Measurements from ENCODE around the gene VAMP8.

The VAMP8 gene

DNA sequence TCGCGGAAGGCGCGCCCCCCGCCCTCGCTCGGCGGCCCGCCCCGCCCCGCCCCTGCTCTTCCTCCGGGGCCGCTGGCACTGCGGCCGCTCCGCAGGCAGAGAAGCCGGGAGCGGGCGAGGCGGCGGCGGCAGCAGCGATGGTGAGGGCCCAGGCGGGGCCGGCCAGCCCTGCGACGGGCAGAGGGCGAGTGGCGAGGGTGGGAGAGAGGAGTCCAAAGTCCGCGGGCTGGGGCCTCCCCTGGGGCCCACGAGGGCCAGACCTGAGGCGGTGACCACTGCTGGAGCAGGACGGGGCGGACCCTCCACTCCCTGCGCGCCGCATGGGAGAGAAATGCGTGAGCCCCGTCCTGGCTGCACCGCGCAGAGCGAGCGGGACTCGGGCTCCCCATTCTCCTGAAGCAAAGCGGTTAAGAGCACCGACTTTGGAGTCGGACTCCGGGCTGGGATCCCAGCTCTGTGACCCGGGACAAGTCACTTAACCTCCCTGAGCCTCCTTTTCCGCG, 7.0 kb downstream of the VAMP8 start, which contains the start of gene VAMP5:
Gene VAMP5 (plus strand): TSS at position 78 of the 503 bp plus-strand sequence. CDS start 60 bp downstream, at position 138.
- TF ChIP-seq, protein P1, sequence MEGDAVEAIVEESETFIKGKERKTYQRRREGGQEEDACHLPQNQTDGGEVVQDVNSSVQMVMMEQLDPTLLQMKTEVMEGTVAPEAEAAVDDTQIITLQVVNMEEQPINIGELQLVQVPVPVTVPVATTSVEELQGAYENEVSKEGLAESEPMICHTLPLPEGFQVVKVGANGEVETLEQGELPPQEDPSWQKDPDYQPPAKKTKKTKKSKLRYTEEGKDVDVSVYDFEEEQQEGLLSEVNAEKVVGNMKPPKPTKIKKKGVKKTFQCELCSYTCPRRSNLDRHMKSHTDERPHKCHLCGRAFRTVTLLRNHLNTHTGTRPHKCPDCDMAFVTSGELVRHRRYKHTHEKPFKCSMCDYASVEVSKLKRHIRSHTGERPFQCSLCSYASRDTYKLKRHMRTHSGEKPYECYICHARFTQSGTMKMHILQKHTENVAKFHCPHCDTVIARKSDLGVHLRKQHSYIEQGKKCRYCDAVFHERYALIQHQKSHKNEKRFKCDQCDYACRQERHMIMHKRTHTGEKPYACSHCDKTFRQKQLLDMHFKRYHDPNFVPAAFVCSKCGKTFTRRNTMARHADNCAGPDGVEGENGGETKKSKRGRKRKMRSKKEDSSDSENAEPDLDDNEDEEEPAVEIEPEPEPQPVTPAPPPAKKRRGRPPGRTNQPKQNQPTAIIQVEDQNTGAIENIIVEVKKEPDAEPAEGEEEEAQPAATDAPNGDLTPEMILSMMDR (IDR thresholded peaks at IDR 0.05; ENCODE audit: extremely low read depth, missing control alignments) = no peak
- peak; percentile 88 for DNase-seq (ENCODE audit: low spot score)

DNA sequence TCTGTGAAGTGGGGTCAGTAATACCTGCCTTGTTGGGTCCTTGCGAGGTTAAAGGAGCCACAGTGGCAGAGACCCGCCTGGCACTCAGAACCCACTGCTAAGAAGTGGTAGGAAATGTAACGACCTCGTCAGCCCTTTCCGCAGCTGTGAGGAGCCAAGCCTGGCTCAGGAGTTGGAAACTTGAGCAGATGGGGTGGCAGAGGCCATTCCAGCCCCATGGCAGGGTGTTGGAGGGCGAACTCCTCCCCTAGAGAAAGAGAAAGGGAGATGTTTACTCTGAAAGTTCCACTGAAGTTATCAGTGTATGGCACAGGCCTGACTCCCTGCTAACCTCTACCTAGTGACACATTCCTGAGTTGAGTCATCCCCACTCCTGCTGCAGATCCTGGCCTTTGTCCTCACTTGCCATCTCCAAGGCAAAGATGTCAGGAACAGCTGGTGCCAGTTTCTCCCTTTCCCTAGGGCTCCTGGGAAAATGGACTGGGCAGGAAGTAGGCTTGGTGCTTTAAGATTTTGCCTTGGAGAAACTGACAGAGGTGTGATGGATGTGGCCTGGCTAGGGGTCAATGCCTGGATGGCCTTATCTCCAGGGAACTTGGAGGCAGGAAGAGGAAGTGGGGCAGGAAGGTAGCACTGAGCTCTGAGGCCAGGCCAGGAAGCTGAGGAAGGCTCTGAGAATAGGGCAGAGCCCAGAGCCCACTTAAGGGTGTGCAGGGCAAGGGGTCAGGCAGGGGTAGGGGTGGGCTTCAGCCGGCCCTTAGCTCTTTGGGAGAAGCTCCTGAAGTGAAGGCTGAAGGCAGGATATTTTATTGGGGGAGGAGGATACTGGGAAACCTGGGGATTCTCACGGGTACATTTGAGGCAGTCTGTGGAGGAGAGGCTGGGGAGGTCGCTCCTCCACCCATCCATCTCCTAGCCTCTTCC, 7.7 kb downstream of the VAMP8 start:
- peak; percentile 61 for DNase-seq (ENCODE audit: low spot score)
- TF ChIP-seq, protein P1 (IDR thresholded peaks at IDR 0.05; ENCODE audit: extremely low read depth, missing control alignments) = no peak

DNA sequence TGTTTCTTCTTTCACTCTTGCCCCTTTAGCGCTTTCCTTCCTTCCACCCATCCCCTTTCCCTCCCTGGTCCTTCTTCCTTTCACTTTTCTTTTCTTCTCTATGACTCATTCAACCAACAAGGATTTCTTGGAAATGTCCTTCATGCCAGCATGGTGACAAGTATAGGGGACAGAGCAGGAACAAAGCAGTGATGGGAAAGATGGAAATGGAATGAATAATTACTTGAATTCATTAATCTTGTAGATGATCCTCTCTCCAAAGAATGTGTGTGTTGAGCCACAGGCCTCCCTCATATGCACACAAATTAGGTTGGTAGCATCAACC, 8.4 kb downstream of the VAMP8 start:
- DNase-seq (ENCODE audit: low spot score) = no peak
- TF ChIP-seq, protein P1 (IDR thresholded peaks at IDR 0.05; ENCODE audit: extremely low read depth, missing control alignments) = no peak

DNA sequence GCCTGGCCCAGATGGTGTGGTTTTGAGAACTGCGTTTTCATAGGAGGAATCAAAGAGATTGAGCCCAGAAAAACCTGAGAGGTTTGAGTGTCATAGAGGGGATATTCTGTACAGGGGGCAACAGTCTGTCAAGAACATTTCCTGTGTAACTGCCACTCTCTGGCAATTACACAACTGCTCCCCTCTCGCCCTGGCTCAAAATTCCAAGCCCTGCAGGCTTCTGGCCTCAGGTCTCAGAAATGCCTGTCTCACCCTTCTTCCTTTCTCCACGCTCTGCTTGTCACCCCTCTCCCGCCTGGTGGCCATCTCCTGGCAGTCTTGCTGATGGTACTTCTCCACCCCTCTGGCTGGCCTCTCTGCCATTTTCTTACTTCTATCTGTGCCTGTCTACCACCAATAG, 10.8 kb downstream of the VAMP8 start:
- TF ChIP-seq, protein P1 (IDR thresholded peaks at IDR 0.05; ENCODE audit: extremely low read depth, missing control alignments) = no peak
- no peak for DNase-seq (ENCODE audit: low spot score)

DNA sequence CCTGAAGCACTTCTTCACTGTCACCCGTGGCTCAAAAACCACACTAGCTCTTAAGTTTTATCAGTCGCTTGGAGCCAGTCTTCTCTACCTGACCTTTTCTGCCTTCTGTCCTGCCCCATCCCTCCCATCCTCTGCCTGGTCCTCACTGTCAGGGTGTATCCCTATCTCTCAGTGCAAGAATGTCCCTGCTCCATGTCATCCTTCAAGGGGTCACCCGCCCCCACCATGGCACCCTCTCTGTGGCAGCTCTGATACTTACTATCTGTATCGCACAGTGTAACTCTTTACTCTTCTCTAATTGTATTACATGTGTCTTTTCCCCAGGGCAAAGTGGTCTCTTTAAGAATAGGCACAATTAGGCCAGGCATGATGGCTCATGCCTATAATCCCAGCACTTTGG, 11.3 kb downstream of the VAMP8 start:
- TF ChIP-seq, protein P1 (IDR thresholded peaks at IDR 0.05; ENCODE audit: extremely low read depth, missing control alignments) = no peak
- no peak for DNase-seq (ENCODE audit: low spot score)

DNA sequence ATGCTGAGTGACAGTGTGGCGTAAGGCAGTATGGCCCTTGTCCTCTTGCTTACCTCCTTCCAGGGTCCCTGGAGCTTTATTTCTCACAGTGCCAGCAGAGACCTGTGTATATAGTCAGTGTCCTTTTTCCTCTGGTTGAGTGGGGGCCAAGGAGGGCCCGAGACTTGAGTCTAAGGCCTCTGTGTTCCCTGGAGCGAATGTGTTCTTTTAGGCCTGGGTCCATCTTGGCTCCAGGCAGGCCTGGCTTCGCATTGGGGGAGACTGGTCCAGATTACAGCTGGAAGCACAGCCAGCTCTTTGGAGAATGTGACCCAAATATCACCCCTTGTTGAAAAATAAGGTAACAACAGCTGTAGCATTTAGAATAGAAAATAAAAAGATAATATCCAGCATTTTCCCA, 11.8 kb downstream of the VAMP8 start:
- no peak for DNase-seq (ENCODE audit: low spot score)
- TF ChIP-seq, protein P1 (IDR thresholded peaks at IDR 0.05; ENCODE audit: extremely low read depth, missing control alignments) = no peak

DNA sequence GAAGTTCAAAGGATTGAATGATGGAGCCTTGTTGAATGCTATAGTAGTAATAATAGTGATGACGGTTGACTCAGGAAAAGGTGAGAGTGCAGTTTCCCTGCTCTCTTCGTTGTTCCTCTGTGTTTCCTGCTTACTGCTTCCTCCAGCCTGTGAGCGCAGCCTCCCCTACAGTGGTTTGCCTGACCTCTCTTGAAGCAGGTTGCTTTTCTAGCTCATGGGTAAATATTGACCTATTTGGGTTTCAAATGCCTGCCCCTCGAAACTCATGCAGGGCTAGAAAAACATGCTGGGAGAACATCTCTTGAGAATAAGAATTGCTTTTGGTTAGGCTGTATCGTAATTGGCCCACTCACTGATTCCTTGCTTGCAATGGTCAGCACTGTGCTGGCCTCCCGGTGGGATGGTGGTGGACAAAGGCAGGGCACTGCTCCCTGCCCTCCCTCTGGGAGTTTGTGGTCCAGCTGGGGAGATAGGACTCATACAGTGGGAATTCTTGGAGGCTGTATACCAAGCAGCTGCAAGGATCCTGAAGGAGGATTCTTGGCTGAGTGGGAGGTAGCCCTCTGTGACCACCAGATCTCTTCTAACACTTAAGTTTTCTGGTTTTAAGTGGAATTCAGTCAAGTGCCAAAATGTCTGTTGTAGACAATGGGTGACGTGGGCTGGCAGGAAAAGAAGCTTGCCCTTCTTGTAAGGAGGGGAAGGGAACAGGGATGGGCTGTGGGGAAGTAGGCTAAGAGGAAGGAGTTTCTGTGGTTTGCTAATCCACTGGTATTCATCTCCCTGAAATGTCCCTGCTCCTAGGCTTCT, 12.8 kb downstream of the VAMP8 start:
- DNase-seq (ENCODE audit: low spot score) = no peak
- TF ChIP-seq, protein P1 (IDR thresholded peaks at IDR 0.05; ENCODE audit: extremely low read depth, missing control alignments) = no peak
